GM23248 (cell line): Measurements from ENCODE around the gene LSM2.

Experiments
- EZH2 ChIP-seq: fragments of 200-600 bp; sonication (generic); IDR thresholded peaks from 2 replicates; pipeline ENCODE4 v1.6.1; 2018; ENCODE audit warnings: antibody characterized with exemption, mild to moderate bottlenecking; ENCODE audit not compliant: insufficient read depth, poor library complexity, severe bottlenecking
- EZH2phosphoT487 ChIP-seq: fragments of 200-600 bp; sonication (generic); IDR thresholded peaks from 2 replicates; pipeline ENCODE4 v1.6.1; 2018; ENCODE audit warnings: antibody characterized with exemption, moderate library complexity, mild to moderate bottlenecking, low read depth; ENCODE audit not compliant: insufficient read depth

DNA sequence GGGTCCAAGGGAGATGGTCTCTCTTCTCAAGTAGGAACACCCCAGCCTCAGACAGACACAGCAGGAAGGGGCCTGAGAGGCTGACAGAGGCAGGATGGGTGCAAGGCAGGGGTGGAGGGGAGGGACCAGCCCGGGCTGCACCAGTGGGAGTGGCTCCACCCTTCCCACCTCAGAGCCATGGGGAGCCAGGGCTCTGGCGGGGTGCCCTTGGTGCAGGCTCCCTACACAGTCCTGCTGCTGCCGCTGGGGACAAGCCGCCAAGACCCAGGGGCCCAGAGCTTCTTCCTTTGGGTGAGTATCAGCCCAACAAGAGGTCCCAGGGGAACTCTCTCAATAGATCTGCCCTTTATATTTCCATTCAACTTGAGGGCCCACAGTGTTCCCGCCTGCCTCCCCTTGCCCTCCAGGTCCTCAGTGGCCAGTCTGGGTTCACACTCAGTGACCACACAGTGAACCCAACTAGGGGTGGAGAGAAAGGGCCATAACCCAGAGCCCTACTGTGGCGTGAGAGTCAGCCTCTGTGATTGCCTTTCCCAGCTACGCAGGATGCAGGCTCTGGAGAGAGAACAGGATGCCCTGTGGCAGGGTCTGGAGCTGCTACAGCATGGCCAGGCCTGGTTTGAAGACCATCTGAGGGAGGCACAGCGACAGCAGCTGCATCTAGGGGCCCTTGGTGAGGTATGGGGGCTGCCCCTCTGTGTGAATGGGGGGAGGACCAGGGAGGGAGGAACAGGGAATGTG lies 43.7 kb downstream of the LSM2 start:
- TF ChIP-seq EZH2phosphoT487 (no peak), EZH2 (no peak)
